ENCODE measurements around the gene YIF1A.

The YIF1A gene

GRCh38 chr11:66239998-66240780 lies 48.8 kb downstream of the YIF1A start:
- ATAC-seq = no peak

GRCh38 chr11:66239511-66239910 lies 49.4 kb downstream of the YIF1A start:
- ATAC-seq = no peak

GRCh38 chr11:66238786-66239413 lies 50.0 kb downstream of the YIF1A start:
- no peak for ATAC-seq

GRCh38 chr11:66237867-66238266 lies 51.1 kb downstream of the YIF1A start:
- no peak for ATAC-seq

- ATAC-seq = no peak
These were observed 53.8 kb downstream of the YIF1A start for GRCh38 chr11:66235141-66235540.

Measured in activated CD4-positive, CD25-positive, alpha-beta regulatory T cell treated with anti-CD3 and anti-CD28 coated beads, Interleukin-2, amount 50 U/mL, for 24 hours (primary cell).